Large intestine (tissue), 12 donors: ENCODE data around the gene CYP2B6. TPM values are rescaled to one million over a fixed set of nuclear protein-coding genes. Genes with fewer than 3 reads are reported as not detected.

Experiments used
- DNase-seq, 2 donors: peaks; one replicate each; pipeline versions ENCODE4 v3.0.0 to v3.0.0-alpha.2; 2013
- H3K27ac ChIP-seq: one replicate; pipeline ENCODE4 v1.5.1; 2013; ENCODE audit warnings: low read length
- H3K27me3 ChIP-seq: 2 replicates; pipeline ENCODE4 v1.6.1; 2013; ENCODE audit warnings: low read length; ENCODE audit not compliant: control insufficient read depth, insufficient read depth
- H3K36me3 ChIP-seq: 2 replicates; pipeline ENCODE4 v1.6.1; 2013; ENCODE audit warnings: low read length; ENCODE audit not compliant: control insufficient read depth, insufficient read depth
- H3K4me1 ChIP-seq: one replicate; pipeline ENCODE4 v1.6.1; 2013; ENCODE audit warnings: low read length; ENCODE audit not compliant: control insufficient read depth, insufficient read depth
- H3K4me3 ChIP-seq: one replicate; pipeline ENCODE4 v1.5.1; 2013; ENCODE audit warnings: low read length
- H3K9me3 ChIP-seq: one replicate; pipeline ENCODE4 v1.6.1; 2013; ENCODE audit warnings: mild to moderate bottlenecking, low read depth, low read length, moderate library complexity; ENCODE audit not compliant: control insufficient read depth
- WGBS: methylation state at CpG from one replicate; pipeline ENCODE4 v1.1.5; 2013; ENCODE audit warnings: low lambda C conversion rate; ENCODE audit not compliant: insufficient coverage; 5-methylcytosine and 5-hydroxymethylcytosine counted together
- long read RNA-seq, 11 donors: transcript quantifications; one replicate each; lab custom pipeline, GENCODE V29; 2026
- polyA plus RNA-seq: library from polyadenylated mRNA; unstranded; fragments of 120-200 nt; gene quantifications from one replicate; pipeline ENCODE4 v1.2.1, GENCODE V29; 2013

CYP2B6 gene
- 5.3 TPM for polyA plus RNA-seq
- long read RNA-seq, donor 1, result 0 reads
- long read RNA-seq, donor 2, result 0 reads
- long read RNA-seq, donor 3, result 0 reads
- long read RNA-seq, donor 4, result 0 reads
- long read RNA-seq, donor 5, result 0 reads
- long read RNA-seq, donor 6, result 0 reads
- long read RNA-seq, donor 7, result 0 reads
- long read RNA-seq, donor 8, result 0 reads
- long read RNA-seq, donor 9, result 0 reads
- long read RNA-seq, donor 10, partial matches to known transcripts, result 23 of 23 reads
- long read RNA-seq, donor 10, other reads (novel, unspliced or antisense), result 0 of 23 reads
- long read RNA-seq, donor 11, result 0 reads

DNA sequence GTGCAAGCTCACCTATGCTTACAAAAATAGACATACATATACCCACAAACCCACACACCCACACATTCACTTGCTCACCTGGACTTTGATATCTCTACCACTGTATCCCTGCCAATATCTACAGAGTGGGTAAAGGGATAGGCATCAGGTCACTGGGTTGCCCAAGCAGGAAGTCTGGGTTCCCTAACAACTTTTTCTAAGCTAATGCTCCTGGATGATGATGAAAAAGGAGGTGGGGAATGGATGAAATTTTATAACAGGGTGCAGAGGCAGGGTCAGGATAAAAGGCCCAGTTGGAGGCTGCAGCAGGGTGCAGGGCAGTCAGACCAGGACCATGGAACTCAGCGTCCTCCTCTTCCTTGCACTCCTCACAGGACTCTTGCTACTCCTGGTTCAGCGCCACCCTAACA is at the start of gene CYP2B6:
CYP2B6 (plus strand) TSS at position 311 of the 410 bp plus-strand sequence; CDS start at position 335, 24 bp downstream.
- WGBS, result no CpG with 5 or more reads among the region's 2 CpGs
- no peaks in the 10 kb centered on the region for H3K36me3 ChIP-seq

DNA sequence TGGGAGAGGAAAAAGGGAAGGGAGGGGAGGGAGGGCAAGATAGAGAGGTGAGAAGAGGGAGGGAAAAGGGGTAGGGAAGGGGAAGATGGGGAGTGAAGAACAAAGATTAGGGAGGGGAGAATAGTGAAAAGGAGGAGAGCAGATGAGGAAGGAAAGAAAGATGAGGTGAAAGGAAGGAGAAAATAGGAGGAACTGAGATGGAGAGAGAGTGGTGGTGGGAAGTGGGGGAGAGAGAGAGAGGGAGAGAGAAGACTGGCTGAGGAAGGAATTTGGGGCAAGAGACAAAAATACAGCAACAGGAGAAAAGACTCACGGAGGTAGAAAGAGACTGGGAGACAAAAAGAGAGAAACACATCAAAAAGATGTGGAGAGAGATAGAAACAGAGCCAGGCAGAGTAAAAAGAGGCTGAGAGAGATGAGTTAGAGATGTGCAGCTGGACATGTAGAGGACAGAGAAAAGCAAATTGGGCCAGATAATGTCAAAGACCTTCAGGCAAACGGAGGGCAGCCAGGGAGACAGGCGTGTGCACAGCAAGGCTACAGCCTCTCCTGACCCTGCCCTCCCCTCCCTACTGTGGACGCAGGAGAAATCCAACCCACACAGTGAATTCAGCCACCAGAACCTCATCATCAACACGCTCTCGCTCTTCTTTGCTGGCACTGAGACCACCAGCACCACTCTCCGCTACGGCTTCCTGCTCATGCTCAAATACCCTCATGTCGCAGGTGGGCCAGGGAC is 49.4 kb upstream of the CYP2B6 start:
- 69% methylated on average over 1 of the region's 9 CpGs for WGBS
- no peak overlapping the region for H3K4me3 ChIP-seq
- no peak for DNase-seq
- H3K27me3 ChIP-seq, result no peaks in the 10 kb centered on the region
- H3K9me3 ChIP-seq, result no peaks in the 10 kb centered on the region
- no peaks in the 10 kb centered on the region for H3K4me1 ChIP-seq
- no peak overlapping the region for H3K27ac ChIP-seq
- H3K36me3 ChIP-seq, result peaks cover 8% of the 10 kb centered on the region

More for the DNA sequence above, at the start of gene CYP2B6:
- no peaks in the 10 kb centered on the region for H3K27me3 ChIP-seq
- H3K9me3 ChIP-seq, result no peaks in the 10 kb centered on the region
- no peak within 1 kb of the TSS for H3K27ac ChIP-seq
- no peak for DNase-seq
- H3K4me1 ChIP-seq, result peaks cover 3% of the 10 kb centered on the region
- H3K4me3 ChIP-seq, result no peak within 1 kb of the TSS

DNA sequence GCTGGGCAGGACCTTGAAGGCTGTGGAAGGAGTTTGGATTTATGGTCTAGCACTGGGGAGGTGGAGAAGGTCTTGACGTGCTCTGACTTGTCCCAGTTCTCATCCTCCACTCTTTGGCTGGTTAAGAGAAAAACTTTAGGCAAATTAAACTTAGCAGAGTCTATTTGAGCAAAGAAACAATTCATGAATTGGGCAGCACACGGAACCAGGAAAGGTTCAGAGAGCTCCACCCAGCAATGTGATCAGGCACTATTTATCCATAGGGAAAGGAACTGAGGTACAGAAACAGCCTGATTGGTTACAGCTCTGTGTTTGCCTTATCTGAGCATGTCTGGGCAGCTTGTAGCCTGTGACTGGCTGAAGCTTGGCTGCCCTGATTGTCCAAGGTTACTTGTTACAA is 45.4 kb upstream of the CYP2B6 start:
- H3K4me3 ChIP-seq, result no peak overlapping the region
- H3K27ac ChIP-seq, result no peak overlapping the region
- no peaks in the 10 kb centered on the region for H3K9me3 ChIP-seq
- WGBS, result 100% methylated on average over 1 of the region's 2 CpGs
- no peaks in the 10 kb centered on the region for H3K4me1 ChIP-seq
- no peak for DNase-seq
- peaks cover 5% of the 10 kb centered on the region for H3K36me3 ChIP-seq
- no peaks in the 10 kb centered on the region for H3K27me3 ChIP-seq

GRCh38 chr19:40947114-40947513 is 44.0 kb upstream of the CYP2B6 start:
- Histone ChIP-seq H3K36me3 (peaks cover 5% of the 10 kb centered on the region), H3K4me1 (no peaks in the 10 kb centered on the region), H3K27ac (no peak overlapping the region), H3K4me3 (no peak overlapping the region), H3K9me3 (no peaks in the 10 kb centered on the region), H3K27me3 (no peaks in the 10 kb centered on the region)
- 92% methylated on average over 2 of the region's 2 CpGs for WGBS
- DNase-seq, result no peak

GRCh38 chr19:40947573-40947972 is 43.5 kb upstream of the CYP2B6 start:
- WGBS, result no CpG with 5 or more reads among the region's 2 CpGs
- Histone ChIP-seq H3K27me3 (no peaks in the 10 kb centered on the region), H3K4me1 (no peaks in the 10 kb centered on the region), H3K9me3 (no peaks in the 10 kb centered on the region), H3K36me3 (peaks cover 5% of the 10 kb centered on the region), H3K27ac (no peak overlapping the region), H3K4me3 (no peak overlapping the region)
- no peak for DNase-seq

DNA sequence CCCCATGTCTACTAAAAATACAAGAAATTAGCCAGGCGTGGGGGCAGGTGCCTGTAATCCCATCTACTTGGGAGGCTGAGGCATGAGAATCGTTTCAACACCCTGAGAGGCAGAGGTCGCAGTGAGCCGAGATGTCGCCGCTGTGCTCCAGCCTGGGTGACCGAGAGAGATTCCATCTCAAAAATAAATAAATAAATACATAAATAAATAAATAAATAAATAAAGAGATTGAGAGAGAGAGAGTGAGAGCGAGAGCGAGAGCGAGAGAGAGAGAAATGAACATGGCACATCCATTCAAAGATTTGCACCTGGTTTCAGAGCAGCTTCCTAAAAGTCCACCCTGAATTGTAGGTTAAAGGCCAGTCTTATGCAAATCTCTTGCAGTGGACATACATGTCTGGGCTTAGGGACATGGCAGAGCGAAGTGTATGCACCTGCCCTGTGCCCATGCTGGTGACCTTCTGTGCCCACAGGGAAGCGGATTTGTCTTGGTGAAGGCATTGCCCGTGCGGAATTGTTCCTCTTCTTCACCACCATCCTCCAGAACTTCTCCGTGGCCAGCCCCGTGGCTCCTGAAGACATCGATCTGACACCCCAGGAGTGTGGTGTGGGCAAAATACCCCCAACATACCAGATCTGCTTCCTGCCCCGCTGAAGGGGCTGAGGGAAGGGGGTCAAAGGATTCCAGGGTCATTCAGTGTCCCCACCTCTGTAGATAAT is 42.3 kb upstream of the CYP2B6 start:
- WGBS, result 89% methylated on average over 3 of the region's 18 CpGs

GRCh38 chr19:40954573-40954972 is 36.5 kb upstream of the CYP2B6 start:
- no peaks in the 10 kb centered on the region for H3K36me3 ChIP-seq
- 75% methylated on average over 4 of the region's 10 CpGs for WGBS
- no peak overlapping the region for H3K4me3 ChIP-seq
- H3K4me1 ChIP-seq, result no peaks in the 10 kb centered on the region
- peaks cover 11% of the 10 kb centered on the region for H3K9me3 ChIP-seq
- peak in 1 of 2 donors; percentile 15 for DNase-seq
- H3K27ac ChIP-seq, result no peak overlapping the region
- no peaks in the 10 kb centered on the region for H3K27me3 ChIP-seq

More for the DNA sequence above, 42.3 kb upstream of the CYP2B6 start:
- DNase-seq, result no peak
- H3K9me3 ChIP-seq, result no peaks in the 10 kb centered on the region
- no peak overlapping the region for H3K27ac ChIP-seq
- no peaks in the 10 kb centered on the region for H3K4me1 ChIP-seq
- H3K4me3 ChIP-seq, result no peak overlapping the region
- H3K27me3 ChIP-seq, result no peaks in the 10 kb centered on the region
- peaks cover 5% of the 10 kb centered on the region for H3K36me3 ChIP-seq

DNA sequence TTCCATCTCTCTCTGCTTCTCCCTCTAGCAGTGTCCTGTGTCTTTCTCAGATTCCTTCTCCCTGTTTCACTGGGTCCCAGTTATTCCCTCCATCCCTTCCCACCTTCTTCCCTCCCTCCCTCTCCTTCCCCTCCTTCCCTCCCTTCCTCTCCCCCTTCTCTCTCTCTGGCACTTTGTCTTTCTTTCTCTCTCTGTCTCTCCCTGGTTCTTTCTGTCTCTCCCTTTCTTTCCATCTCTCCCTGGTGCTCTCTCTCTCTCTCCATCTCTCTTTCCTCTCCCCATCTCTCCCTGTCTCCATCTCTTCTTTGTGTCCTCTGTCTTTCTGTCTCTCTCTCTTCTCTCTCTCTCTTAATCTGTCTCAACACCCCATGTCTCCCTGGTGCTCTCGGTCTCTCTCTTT is 31.7 kb upstream of the CYP2B6 start:
- Histone ChIP-seq H3K27me3 (no peaks in the 10 kb centered on the region), H3K9me3 (peaks cover 6% of the 10 kb centered on the region), H3K27ac (no peak overlapping the region), H3K4me1 (no peaks in the 10 kb centered on the region), H3K4me3 (no peak overlapping the region), H3K36me3 (no peaks in the 10 kb centered on the region)
- DNase-seq, result no peak
- 100% methylated on average over 1 of the region's 1 CpG for WGBS

GRCh38 chr19:40960062-40960685 is 30.9 kb upstream of the CYP2B6 start:
- peak; percentile 13 to 46 for DNase-seq
- Histone ChIP-seq H3K9me3 (peaks cover 2% of the 10 kb centered on the region), H3K4me3 (no peak overlapping the region), H3K4me1 (no peaks in the 10 kb centered on the region), H3K27me3 (no peaks in the 10 kb centered on the region), H3K36me3 (no peaks in the 10 kb centered on the region), H3K27ac (no peak overlapping the region)
- no CpG with 5 or more reads among the region's 1 CpG for WGBS

DNA sequence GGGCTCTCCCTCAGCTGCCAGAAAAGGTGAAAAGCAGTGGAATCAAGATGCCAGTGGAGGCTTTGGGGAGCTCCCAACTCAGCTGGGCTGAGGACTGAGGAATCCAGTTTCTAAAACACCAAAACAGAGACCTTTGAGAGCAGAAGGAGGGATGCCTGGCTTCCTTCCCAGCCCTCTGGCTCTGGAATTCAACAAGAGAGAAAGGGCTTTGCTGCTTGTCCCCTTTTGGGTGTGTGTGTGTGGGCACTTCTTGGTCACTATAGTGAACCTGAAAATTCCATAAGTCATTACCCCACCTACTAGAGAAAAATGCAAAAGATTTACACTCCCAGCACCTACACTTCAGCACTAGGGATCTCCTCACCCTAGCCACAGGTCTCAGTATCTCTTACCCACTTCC is 30.3 kb upstream of the CYP2B6 start:
- no peaks in the 10 kb centered on the region for H3K9me3 ChIP-seq
- no peak for DNase-seq
- H3K4me1 ChIP-seq, result no peaks in the 10 kb centered on the region
- H3K36me3 ChIP-seq, result no peaks in the 10 kb centered on the region
- no peak overlapping the region for H3K4me3 ChIP-seq
- H3K27me3 ChIP-seq, result no peaks in the 10 kb centered on the region
- H3K27ac ChIP-seq, result no peak overlapping the region
